ENCODE results near the gene PCDHGA3. TPM values are rescaled to one million over a fixed set of nuclear protein-coding genes. Genes with fewer than 3 reads are reported as not detected.
"Not testable (repeated sequence)": the region's sequence is repeated elsewhere in the genome, so short reads cannot be mapped to it uniquely, and the experiment has no call there.

The PCDHGA3 gene
- total RNA-seq, 3 donors from 2014 or later (not counting 1 experiment from before 2014, with no cell fraction given) = not detected

DNA sequence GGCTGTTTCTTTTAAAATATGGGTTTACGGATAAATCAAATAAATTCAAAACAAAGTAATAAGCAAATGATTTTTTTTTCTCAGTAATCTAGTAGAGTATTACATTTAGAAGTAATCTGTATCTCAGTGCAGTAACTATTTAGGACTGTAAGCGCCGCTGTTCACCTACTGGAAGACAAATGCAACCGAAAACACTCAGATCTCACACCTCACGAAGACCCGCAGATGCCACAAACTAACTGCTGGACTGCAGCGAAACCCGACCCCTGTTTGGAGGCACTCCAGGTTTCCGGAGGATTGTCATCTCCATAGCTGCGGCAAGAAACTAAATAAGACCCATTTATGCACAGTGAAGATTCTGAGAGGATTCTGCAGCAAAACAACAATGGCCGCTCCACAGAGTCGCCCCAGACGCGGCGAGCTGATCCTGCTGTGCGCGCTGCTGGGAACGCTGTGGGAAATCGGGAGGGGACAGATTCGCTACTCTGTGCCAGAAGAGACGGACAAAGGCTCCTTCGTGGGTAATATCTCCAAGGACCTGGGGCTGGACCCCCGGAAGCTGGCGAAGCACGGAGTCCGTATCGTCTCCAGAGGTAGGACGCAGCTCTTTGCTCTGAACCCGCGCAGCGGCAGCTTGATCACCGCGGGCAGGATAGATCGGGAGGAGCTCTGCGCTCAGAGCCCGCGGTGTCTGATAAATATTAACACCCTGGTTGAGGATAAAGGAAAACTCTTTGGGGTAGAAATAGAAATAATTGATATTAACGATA is 49.0 kb downstream of the PCDHGA3 start, which contains the start of gene PCDHGA8:
Gene PCDHGA8, plus strand, starts transcription at position 205 of the 770 bp plus-strand sequence. Its CDS starts 181 bp downstream, at position 386.
- Mint-ChIP-seq H3K36me3 (peaks cover 7% of the 10 kb centered on the region), H3K4me3 (peak within 1 kb of the TSS; percentile 71), H3K4me1 (no peaks in the 10 kb centered on the region), H3K27me3 (ENCODE audit: low read depth in 2 of 2) (peaks cover 51 to 73% of the 10 kb centered on the region in 2 donors), H3K27ac (no peak within 1 kb of the TSS), H3K9me3 (peaks cover 0 to 5% of the 10 kb centered on the region in 2 donors)
- TF ChIP-seq, protein P1, sequence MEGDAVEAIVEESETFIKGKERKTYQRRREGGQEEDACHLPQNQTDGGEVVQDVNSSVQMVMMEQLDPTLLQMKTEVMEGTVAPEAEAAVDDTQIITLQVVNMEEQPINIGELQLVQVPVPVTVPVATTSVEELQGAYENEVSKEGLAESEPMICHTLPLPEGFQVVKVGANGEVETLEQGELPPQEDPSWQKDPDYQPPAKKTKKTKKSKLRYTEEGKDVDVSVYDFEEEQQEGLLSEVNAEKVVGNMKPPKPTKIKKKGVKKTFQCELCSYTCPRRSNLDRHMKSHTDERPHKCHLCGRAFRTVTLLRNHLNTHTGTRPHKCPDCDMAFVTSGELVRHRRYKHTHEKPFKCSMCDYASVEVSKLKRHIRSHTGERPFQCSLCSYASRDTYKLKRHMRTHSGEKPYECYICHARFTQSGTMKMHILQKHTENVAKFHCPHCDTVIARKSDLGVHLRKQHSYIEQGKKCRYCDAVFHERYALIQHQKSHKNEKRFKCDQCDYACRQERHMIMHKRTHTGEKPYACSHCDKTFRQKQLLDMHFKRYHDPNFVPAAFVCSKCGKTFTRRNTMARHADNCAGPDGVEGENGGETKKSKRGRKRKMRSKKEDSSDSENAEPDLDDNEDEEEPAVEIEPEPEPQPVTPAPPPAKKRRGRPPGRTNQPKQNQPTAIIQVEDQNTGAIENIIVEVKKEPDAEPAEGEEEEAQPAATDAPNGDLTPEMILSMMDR (IDR thresholded peaks at IDR 0.05) = no peak
- WGBS (ENCODE audit: insufficient coverage) = 39% methylated on average over 37 of the region's 38 CpGs
- no peaks in the 10 kb centered on the region for H3K36me3 ChIP-seq (ENCODE audit: control insufficient read depth, insufficient read depth, low read length)
- peaks cover 39% of the 10 kb centered on the region for H3K9me3 ChIP-seq (ENCODE audit: control insufficient read depth, insufficient read depth, low read length)
- DNase-seq = no peak
- ATAC-seq = peak in 2 of 3 donors; percentile 47 to 58
- H3K4me3 ChIP-seq (ENCODE audit: low read length) = no peak within 1 kb of the TSS
- no peaks in the 10 kb centered on the region for H3K4me1 ChIP-seq (ENCODE audit: control insufficient read depth, insufficient read depth, low read length)
- intact Hi-C loops (cut with micrococcal nuclease) = no loop called here
- no peak within 1 kb of the TSS for H3K27ac ChIP-seq (ENCODE audit: low read length)
- peaks cover 63% of the 10 kb centered on the region for H3K27me3 ChIP-seq (ENCODE audit: control insufficient read depth, insufficient read depth, low read length)

DNA sequence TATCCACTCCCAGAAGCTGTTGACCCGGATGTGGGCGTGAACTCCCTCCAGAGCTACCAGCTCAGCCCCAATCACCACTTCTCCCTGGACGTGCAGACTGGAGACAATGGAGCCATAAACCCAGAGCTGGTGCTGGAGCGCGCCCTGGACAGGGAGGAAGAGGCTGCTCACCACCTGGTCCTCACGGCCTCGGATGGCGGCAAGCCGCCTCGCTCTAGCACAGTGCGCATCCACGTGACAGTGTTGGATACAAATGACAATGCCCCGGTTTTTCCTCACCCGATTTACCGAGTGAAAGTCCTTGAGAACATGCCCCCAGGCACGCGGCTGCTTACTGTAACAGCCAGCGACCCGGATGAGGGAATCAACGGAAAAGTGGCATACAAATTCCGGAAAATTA is 49.6 kb downstream of the PCDHGA3 start:
- no peak for DNase-seq
- Mint-ChIP-seq H3K36me3 (peaks cover 7% of the 10 kb centered on the region), H3K4me1 (no peaks in the 10 kb centered on the region), H3K27ac (no peak overlapping the region), H3K4me3 (no peak overlapping the region), H3K27me3 (ENCODE audit: low read depth in 2 of 2) (peaks cover 49 to 71% of the 10 kb centered on the region in 2 donors), H3K9me3 (peaks cover 0 to 5% of the 10 kb centered on the region in 2 donors)
- Histone ChIP-seq H3K27ac (ENCODE audit: low read length) (no peak overlapping the region), H3K4me1 (ENCODE audit: control insufficient read depth, insufficient read depth, low read length) (no peaks in the 10 kb centered on the region), H3K9me3 (ENCODE audit: control insufficient read depth, insufficient read depth, low read length) (peaks cover 38% of the 10 kb centered on the region), H3K36me3 (ENCODE audit: control insufficient read depth, insufficient read depth, low read length) (no peaks in the 10 kb centered on the region), H3K27me3 (ENCODE audit: control insufficient read depth, insufficient read depth, low read length) (peaks cover 64% of the 10 kb centered on the region), H3K4me3 (ENCODE audit: low read length) (no peak overlapping the region)
- ATAC-seq = no peak
- TF ChIP-seq, protein P1 (IDR thresholded peaks at IDR 0.05) = no peak
- 41% methylated on average over 21 of the region's 21 CpGs for WGBS (ENCODE audit: insufficient coverage)
- intact Hi-C loops (cut with micrococcal nuclease) = no loop called here

GRCh38 chr5:141394401-141395187 is 51.0 kb downstream of the PCDHGA3 start:
- H3K9me3 ChIP-seq (ENCODE audit: control insufficient read depth, insufficient read depth, low read length) = peaks cover 37% of the 10 kb centered on the region
- peaks cover 69% of the 10 kb centered on the region for H3K27me3 ChIP-seq (ENCODE audit: control insufficient read depth, insufficient read depth, low read length)
- ATAC-seq; H3K4me1 ChIP-seq (ENCODE audit: control insufficient read depth, insufficient read depth, low read length); H3K4me1 Mint-ChIP-seq; H3K9me3 Mint-ChIP-seq; H3K4me3 Mint-ChIP-seq; H3K36me3 Mint-ChIP-seq; H3K27ac ChIP-seq (ENCODE audit: low read length); intact Hi-C loops (cut with micrococcal nuclease); H3K27ac Mint-ChIP-seq; H3K36me3 ChIP-seq (ENCODE audit: control insufficient read depth, insufficient read depth, low read length); H3K4me3 ChIP-seq (ENCODE audit: low read length): not testable (repeated sequence)
- peak in 1 of 2 donors; percentile 13 for DNase-seq
- WGBS (ENCODE audit: insufficient coverage) = 42% methylated on average over 40 of the region's 53 CpGs
- H3K27me3 Mint-ChIP-seq (ENCODE audit: low read depth in 2 of 2) = peaks cover 49 to 62% of the 10 kb centered on the region in 2 donors

Other genes with a start within 250 kb of the PCDHGA3 start
- gene PCDHB2, start 249.2 kb upstream of the PCDHGA3 start, total RNA-seq = not detected
- gene PCDHB3, start 243.4 kb upstream of the PCDHGA3 start, total RNA-seq = not detected
- gene PCDHB4, start 222.0 kb upstream of the PCDHGA3 start, total RNA-seq = not detected
- gene PCDHB5, start 208.6 kb upstream of the PCDHGA3 start, total RNA-seq = not detected
- not detected for gene PCDHB6, start 193.8 kb upstream of the PCDHGA3 start, total RNA-seq
- gene PCDHB7, start 171.2 kb upstream of the PCDHGA3 start, total RNA-seq = not detected
- not detected for gene PCDHB8, start 166.0 kb upstream of the PCDHGA3 start, total RNA-seq
- not detected for gene PCDHB16, start 161.4 kb upstream of the PCDHGA3 start, total RNA-seq
- gene PCDHB9, start 156.7 kb upstream of the PCDHGA3 start, total RNA-seq = under 1 TPM in 1 of 3 donors, not detected in 2; 0.15 TPM
- gene PCDHB10, start 151.5 kb upstream of the PCDHGA3 start, total RNA-seq = under 1 TPM in 1 of 3 donors, not detected in 2; 0.15 TPM
- not detected for gene PCDHB11, start 144.2 kb upstream of the PCDHGA3 start, total RNA-seq
- gene PCDHB12, start 135.1 kb upstream of the PCDHGA3 start, total RNA-seq = not detected
- gene PCDHB13, start 129.9 kb upstream of the PCDHGA3 start, total RNA-seq = not detected
- gene PCDHB14, start 120.5 kb upstream of the PCDHGA3 start, total RNA-seq = not detected
- not detected for gene PCDHB15, start 98.4 kb upstream of the PCDHGA3 start, total RNA-seq
- under 1 TPM in 1 of 3 donors, not detected in 2; 0.73 TPM for gene SLC25A2, start 39.8 kb upstream of the PCDHGA3 start, total RNA-seq
- 10 to 100 TPM; 77.3 to 96.1 (median 89.4) TPM for gene TAF7, start 23.0 kb upstream of the PCDHGA3 start, total RNA-seq
- gene PCDHGA1, start 13.3 kb upstream of the PCDHGA3 start, total RNA-seq = not detected
- not detected for gene PCDHGA2, start 5.1 kb upstream of the PCDHGA3 start, total RNA-seq
- gene PCDHGB1, start 6.3 kb downstream of the PCDHGA3 start, total RNA-seq = under 1 TPM in 1 of 3 donors, not detected in 2; 0.10 TPM
- gene PCDHGA4, start 11.2 kb downstream of the PCDHGA3 start, total RNA-seq = under 1 TPM in 2 of 3 donors, not detected in 1; 0.24 to 0.30 TPM
- 1 to 10 TPM in 1 of 3 donors, under 1 TPM in 2; 0.36 to 1.5 (median 0.49) TPM for gene PCDHGB2, start 16.2 kb downstream of the PCDHGA3 start, total RNA-seq
- under 1 TPM; 0.12 to 0.30 (median 0.20) TPM for gene PCDHGA5, start 20.3 kb downstream of the PCDHGA3 start, total RNA-seq
- under 1 TPM in 2 of 3 donors, not detected in 1; 0.52 to 0.68 TPM for gene PCDHGB3, start 26.4 kb downstream of the PCDHGA3 start, total RNA-seq
- under 1 TPM; 0.20 to 0.75 (median 0.21) TPM for gene PCDHGA6, start 30.1 kb downstream of the PCDHGA3 start, total RNA-seq
- gene PCDHGA7, start 38.9 kb downstream of the PCDHGA3 start, total RNA-seq = under 1 TPM in 2 of 3 donors, not detected in 1; 0.26 to 0.68 TPM
- gene PCDHGB4, start 43.9 kb downstream of the PCDHGA3 start, total RNA-seq = under 1 TPM in 2 of 3 donors, not detected in 1; 0.31 to 0.40 TPM
- under 1 TPM; 0.07 to 0.28 (median 0.09) TPM for gene PCDHGA8, start 48.8 kb downstream of the PCDHGA3 start, total RNA-seq
- gene PCDHGB5, start 54.1 kb downstream of the PCDHGA3 start, total RNA-seq = 1 to 10 TPM; 1.3 to 4.2 (median 3.1) TPM
- 1 to 10 TPM in 2 of 3 donors, under 1 TPM in 1; 0.61 to 1.7 (median 1.0) TPM for gene PCDHGA9, start 58.9 kb downstream of the PCDHGA3 start, total RNA-seq
- gene PCDHGB6, start 64.2 kb downstream of the PCDHGA3 start, total RNA-seq = 1 to 10 TPM; 2.1 to 5.9 (median 2.9) TPM
- 1 to 10 TPM in 2 of 3 donors, under 1 TPM in 1; 0.61 to 2.6 (median 2.1) TPM for gene PCDHGA10, start 69.2 kb downstream of the PCDHGA3 start, total RNA-seq
- gene PCDHGB7, start 73.8 kb downstream of the PCDHGA3 start, total RNA-seq = 1 to 10 TPM in 2 of 3 donors, under 1 TPM in 1; 0.68 to 1.6 (median 1.2) TPM
- 1 to 10 TPM in 1 of 3 donors, under 1 TPM in 2; 0.40 to 1.2 (median 0.83) TPM for gene PCDHGA11, start 77.2 kb downstream of the PCDHGA3 start, total RNA-seq
- 1 to 10 TPM in 1 of 3 donors, under 1 TPM in 2; 0.35 to 1.1 (median 0.75) TPM for gene PCDHGA12, start 86.7 kb downstream of the PCDHGA3 start, total RNA-seq
- 1 to 10 TPM in 1 of 3 donors, under 1 TPM in 2; 0.68 to 1.5 (median 0.75) TPM for gene PCDHGC3, start 132.1 kb downstream of the PCDHGA3 start, total RNA-seq
- under 1 TPM; 0.31 to 0.84 (median 0.45) TPM for gene PCDHGC4, start 141.2 kb downstream of the PCDHGA3 start, total RNA-seq
- gene PCDHGC5, start 145.3 kb downstream of the PCDHGA3 start, total RNA-seq = under 1 TPM; 0.31 to 0.97 (median 0.50) TPM

Data from natural killer cell (primary cell).